CD4-positive, alpha-beta T cell (primary cell): ENCODE measurements around the gene GSK3B. TPM values are rescaled to one million over a fixed set of nuclear protein-coding genes. Genes with fewer than 3 reads are reported as not detected.

Experiments
- ATAC-seq: fragments of 200-7000 bp; cut with Tn5 transposase; one replicate; pipeline ENCODE4 v1.10.0; 2022; ENCODE audit warnings: mild to moderate bottlenecking; ENCODE audit not compliant: poor library complexity
- CTCF ChIA-PET: fragments of 350-600 bp; sonication (Branson Sonifier 250); formaldehyde crosslinking; loops from one replicate; lab custom pipeline; 2021; ENCODE audit warnings: antibody characterized with exemption, inconsistent platforms; lab: Charles Lee
- POLR2A ChIA-PET: fragments of 350-600 bp; sonication (Branson Sonifier 250); formaldehyde crosslinking; loops from one replicate; lab custom pipeline; 2021; ENCODE audit warnings: antibody characterized with exemption, inconsistent platforms; lab: Charles Lee
- DNase-seq, 14 experiments: peaks; one replicate each; pipeline ENCODE4 v3.0.0-alpha.2; 2013 to 2020; ENCODE audit warnings: mixed read lengths in 2 of 14
- H3K27ac ChIP-seq, 2 donors: one replicate each; pipeline versions ENCODE4 v1.5.1 to v1.7.0; 2013; ENCODE audit warnings: low read length in 2 of 2, low read depth in 1 of 2, mild to moderate bottlenecking in 1 of 2
- H3K27me3 ChIP-seq, 2 experiments: 1 replicate in 1 of 2; 2 replicates in 1 of 2; pipeline versions ENCODE4 v1.6.1 to v1.7.0; 2013; ENCODE audit warnings: low read length in 2 of 2, control low read depth in 1 of 2, mild to moderate bottlenecking in 1 of 2, moderate library complexity in 1 of 2; ENCODE audit not compliant: insufficient read depth in 2 of 2, control insufficient read depth in 1 of 2
- H3K36me3 ChIP-seq: one replicate; pipeline ENCODE4 v1.6.1; 2013; ENCODE audit warnings: low read length, control low read depth; ENCODE audit not compliant: insufficient read depth
- H3K4me1 ChIP-seq: one replicate; pipeline ENCODE4 v1.6.1; 2013; ENCODE audit warnings: low read length, control low read depth; ENCODE audit not compliant: insufficient read depth
- H3K4me3 ChIP-seq: one replicate; pipeline ENCODE4 v1.5.1; 2013; ENCODE audit warnings: mild to moderate bottlenecking, low read length, moderate library complexity
- H3K9me3 ChIP-seq, 2 experiments: 1 replicate in 1 of 2; 2 replicates in 1 of 2; pipeline versions ENCODE4 v1.6.1 to v1.7.0; 2013; ENCODE audit warnings: low read length in 2 of 2, mild to moderate bottlenecking in 2 of 2, control low read depth in 1 of 2, moderate library complexity in 1 of 2; ENCODE audit not compliant: control insufficient read depth in 1 of 2, insufficient read depth in 1 of 2
- H3K27ac Mint-ChIP-seq: one replicate; pipeline ENCODE4 v1.8.0; 2020; ENCODE audit warnings: mixed read lengths
- H3K27me3 Mint-ChIP-seq: one replicate; pipeline ENCODE4 v1.8.0; 2021; ENCODE audit warnings: mixed read lengths
- H3K36me3 Mint-ChIP-seq: one replicate; pipeline ENCODE4 v1.8.0; 2021; ENCODE audit warnings: low read depth, mixed read lengths
- H3K4me1 Mint-ChIP-seq: one replicate; pipeline ENCODE4 v1.8.0; 2021; ENCODE audit warnings: low read depth, mixed read lengths
- H3K4me3 Mint-ChIP-seq: one replicate; pipeline ENCODE4 v1.8.0; 2020; ENCODE audit warnings: mild to moderate bottlenecking, mixed read lengths
- H3K9me3 Mint-ChIP-seq: one replicate; pipeline ENCODE4 v1.8.0; 2020; ENCODE audit warnings: mixed read lengths
- CTCF ChIP-seq: fragments of 200-600 bp; IDR thresholded peaks from one replicate; pipeline ENCODE4 v1.8.0; 2022; ENCODE audit warnings: antibody characterized with exemption, mild to moderate bottlenecking
- intact Hi-C, 2 experiments: fragments of 100-400 bp; cut with DNase I in 1 of 2; cut with micrococcal nuclease in 1 of 2; formaldehyde crosslinking; loops; one replicate each; pipeline versions ENCODE4 v1.15.1 to v1.9.0; 2023 to 2025; cut with DNase I, micrococcal nuclease
- total RNA-seq, 174 experiments: library from RNA in 2 of 174; stranded (reverse) in 2 of 174; gene quantifications; one replicate each; pipeline ENCODE4 v1.2.3 and lab custom pipeline; 2021 to 2026

The GSK3B gene
- total RNA-seq, 2 experiments from 2014 or later: 27.9 to 29.1 TPM

- Histone ChIP-seq H3K4me3 (peak overlapping the region; percentile 97), H3K27me3 (no peaks in the 10 kb centered on the region), H3K4me1 (peaks cover 27% of the 10 kb centered on the region), H3K9me3 (no peaks in the 10 kb centered on the region), H3K36me3 (no peaks in the 10 kb centered on the region), H3K27ac (peak overlapping the region; percentile 81 to 100)
- H3K4me3 Mint-ChIP-seq: no peak overlapping the region
- ChIA-PET POLR2A (interaction anchor here (0.7 to 3.8 kb wide), 15 partner anchors 10 to 595 kb away, joined by 3 to 62 read pairs (median 6); partner anchors contain the start of genes COX17, LRRC58, NDUFB4 and TIMMDC1), CTCF (interaction anchor here (0.6 to 1.3 kb wide), 2 partner anchors 54 to 72 kb away, joined by 3 read pairs; no protein-coding TSS in a partner anchor)
- no peak for TF ChIP-seq CTCF
- ATAC-seq (no peak), DNase-seq (peak in 7 of 14 experiments; percentile 8 to 50 (median 17))
- no peaks in the 10 kb centered on the region for H3K9me3 Mint-ChIP-seq
- peaks cover 25% of the 10 kb centered on the region for H3K4me1 Mint-ChIP-seq
- H3K27me3 Mint-ChIP-seq: no peaks in the 10 kb centered on the region
- peaks cover 17% of the 10 kb centered on the region for H3K36me3 Mint-ChIP-seq
- intact Hi-C loops: loop anchor here (5.0 to 10.0 kb wide), 8 partner anchors 41 to 769 kb away; partner anchors contain the start of genes COX17 (in 1 of the 2), GTF2E1 (in 1 of the 2), NDUFB4 (in 1 of the 2) and POGLUT1 (in 1 of the 2)
- H3K27ac Mint-ChIP-seq: no peak overlapping the region
Observed at GRCh38 chr3:120093119-120093910, 932 bp downstream of the GSK3B start.

GRCh38 chr3:120092474-120092873 is 1.8 kb downstream of the GSK3B start:
- DNase-seq: peak in 1 of 14 experiments; percentile 13
- H3K27ac ChIP-seq: no peak overlapping the region
- H3K4me3 ChIP-seq: peak overlapping the region; percentile 97
- peaks cover 17% of the 10 kb centered on the region for H3K36me3 Mint-ChIP-seq
- peaks cover 27% of the 10 kb centered on the region for H3K4me1 ChIP-seq
- no peaks in the 10 kb centered on the region for H3K27me3 ChIP-seq
- peaks cover 24% of the 10 kb centered on the region for H3K4me1 Mint-ChIP-seq
- no peak for TF ChIP-seq CTCF
- no peak overlapping the region for H3K27ac Mint-ChIP-seq
- no peaks in the 10 kb centered on the region for H3K36me3 ChIP-seq
- no peaks in the 10 kb centered on the region for H3K27me3 Mint-ChIP-seq
- no peaks in the 10 kb centered on the region for H3K9me3 ChIP-seq
- intact Hi-C loops: loop anchor here (5.0 to 10.0 kb wide), 8 partner anchors 40 to 768 kb away; partner anchors contain the start of genes COX17 (in 1 of the 2), GTF2E1 (in 1 of the 2), NDUFB4 (in 1 of the 2) and POGLUT1 (in 1 of the 2)
- no peak for ATAC-seq
- no peaks in the 10 kb centered on the region for H3K9me3 Mint-ChIP-seq
- H3K4me3 Mint-ChIP-seq: no peak overlapping the region
- CTCF ChIA-PET: interaction anchor here (0.6 kb wide), 1 partner anchor 199 kb away, joined by 4 read pairs; no protein-coding TSS in a partner anchor
- POLR2A ChIA-PET: no interaction called here

- H3K4me1 Mint-ChIP-seq: peaks cover 27% of the 10 kb centered on the region
- no peaks in the 10 kb centered on the region for H3K9me3 Mint-ChIP-seq
- ATAC-seq (no peak), DNase-seq (no peak)
- H3K4me3 Mint-ChIP-seq: no peak overlapping the region
- peak overlapping the region; percentile 97 for H3K4me3 ChIP-seq
- H3K27ac Mint-ChIP-seq: no peak overlapping the region
- no peak for TF ChIP-seq CTCF
- H3K36me3 ChIP-seq: no peaks in the 10 kb centered on the region
- ChIA-PET CTCF (no interaction called here), POLR2A (interaction anchor here (1.3 to 1.8 kb wide), 2 partner anchors 8 to 11 kb away, joined by 3 to 6 read pairs; no protein-coding TSS in a partner anchor)
- intact Hi-C loops: loop anchor here (5.0 to 10.0 kb wide), 8 partner anchors 38 to 766 kb away; partner anchors contain the start of genes COX17 (in 1 of the 2), GTF2E1 (in 1 of the 2), NDUFB4 (in 1 of the 2) and POGLUT1 (in 1 of the 2)
- H3K27ac ChIP-seq: no peak overlapping the region
- H3K36me3 Mint-ChIP-seq: peaks cover 10% of the 10 kb centered on the region
- peaks cover 15% of the 10 kb centered on the region for H3K4me1 ChIP-seq
- no peaks in the 10 kb centered on the region for H3K27me3 ChIP-seq
- no peaks in the 10 kb centered on the region for H3K9me3 ChIP-seq
- H3K27me3 Mint-ChIP-seq: no peaks in the 10 kb centered on the region
Observed at GRCh38 chr3:120090422-120090821, 3.8 kb downstream of the GSK3B start.
